Limb (tissue), 2 donors: Measurements from ENCODE around the gene RBSN.
"Not testable (repeated sequence)": the region's sequence is repeated elsewhere in the genome, so short reads cannot be mapped to it uniquely, and the experiment has no call there.

ENCODE experiments used
- DNase-seq, 2 donors: peaks; one replicate each; pipeline ENCODE4 v3.0.0-alpha.2; 2016; ENCODE audit errors: extremely low spot score in 2 of 2

The RBSN gene

DNA sequence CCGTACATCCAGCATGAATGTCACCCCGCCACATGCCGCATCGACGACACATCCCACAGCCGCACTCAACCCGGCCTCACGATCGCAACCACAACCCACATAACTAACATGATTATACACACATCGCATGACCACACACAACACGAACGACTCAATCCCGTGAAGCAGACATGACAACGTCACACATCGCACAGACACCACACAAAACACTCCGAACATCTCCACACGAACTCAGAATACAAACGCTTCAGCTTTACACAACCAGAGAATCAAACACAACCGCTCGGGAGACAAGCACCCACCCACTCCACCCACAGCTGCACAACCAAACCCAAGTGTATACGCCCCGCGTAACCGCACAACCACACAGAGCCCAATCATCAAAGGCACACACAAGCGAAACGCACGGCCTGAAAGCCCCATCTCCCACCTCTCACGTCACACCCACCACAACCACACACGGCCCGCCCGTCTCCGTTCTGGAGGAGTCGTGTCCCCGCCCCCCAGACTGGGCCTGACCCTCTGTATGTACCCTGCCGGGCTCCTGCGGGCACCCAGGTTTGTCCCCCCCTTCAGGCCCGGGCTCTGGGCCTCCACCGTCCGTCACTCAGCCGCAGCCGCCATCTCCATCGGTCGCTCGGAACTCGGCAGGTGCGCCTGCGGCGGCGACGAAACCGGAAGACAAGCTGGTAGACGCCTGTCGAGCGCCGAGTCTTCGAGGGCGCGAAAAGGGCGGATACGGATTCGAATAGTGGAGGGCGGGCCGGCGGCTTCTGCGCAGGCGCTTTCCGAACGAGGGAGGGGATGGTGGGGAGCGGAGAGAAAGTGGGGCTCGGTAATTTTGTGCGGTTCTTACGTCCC, at the start of gene RBSN:
Gene RBSN, minus strand, starts transcription at position 646 of the 861 bp plus-strand sequence. CDS start 3,028 bp downstream, outside the sequence.
- peak; percentile 95 to 97 for DNase-seq

DNA sequence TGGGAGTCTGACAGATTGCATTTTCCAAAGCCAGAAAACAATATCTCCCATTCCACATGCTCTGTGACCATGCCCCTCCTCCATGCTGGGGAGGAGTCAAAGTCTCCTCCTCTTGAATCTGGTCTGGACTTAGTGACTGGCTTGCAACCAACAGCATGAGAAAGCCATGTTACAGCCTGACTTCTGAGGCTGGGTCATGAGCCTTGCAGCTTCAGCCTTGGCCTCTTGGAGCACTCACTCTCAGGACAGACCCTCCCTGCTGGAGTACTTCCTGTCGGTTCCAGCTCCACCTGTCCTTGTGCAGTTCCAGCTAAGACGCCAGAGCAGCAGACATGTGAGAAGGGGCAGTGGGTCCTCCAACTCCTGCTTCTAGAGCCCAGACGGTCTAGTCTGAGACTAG, 49.7 kb upstream of the RBSN start:
- no peak for DNase-seq

DNA sequence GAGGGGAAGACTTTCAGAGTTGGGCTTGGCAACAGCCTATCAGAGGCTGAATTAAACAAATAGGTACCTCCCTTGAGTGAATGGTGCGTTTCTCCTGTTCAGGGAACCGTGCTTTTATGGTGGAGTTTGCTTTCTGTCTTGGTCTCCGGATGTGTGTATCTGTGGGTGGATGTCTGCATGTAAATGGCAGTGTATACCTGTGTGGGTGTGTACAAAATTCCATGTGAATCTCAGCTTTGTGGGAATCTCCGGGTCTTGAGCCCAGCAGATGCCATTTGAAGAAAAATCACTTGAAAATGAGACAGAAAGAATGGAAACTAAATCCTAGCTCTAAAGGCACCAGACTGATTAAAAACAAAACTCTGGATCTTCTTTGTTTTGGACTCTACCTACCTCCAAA, 37.9 kb upstream of the RBSN start:
- DNase-seq = not testable (repeated sequence)

DNA sequence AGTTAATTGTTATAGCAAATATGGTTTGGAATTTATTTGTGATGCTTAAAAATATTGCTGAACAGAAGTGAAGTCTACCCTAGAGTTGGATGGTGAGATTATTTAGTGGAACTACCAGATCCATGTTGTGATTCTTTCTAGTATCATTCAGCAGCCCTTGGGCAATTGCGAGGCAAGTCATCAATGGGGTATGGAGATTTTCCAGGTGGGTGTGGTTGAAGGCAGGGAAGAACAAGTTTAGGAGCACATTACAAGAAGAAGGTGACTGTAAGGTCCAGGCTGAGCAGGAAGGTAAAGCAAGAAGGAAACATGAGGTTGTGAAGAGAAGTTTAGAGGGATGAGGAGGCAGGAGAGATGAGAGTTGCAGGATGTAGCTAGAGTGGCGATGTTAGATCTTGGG, 36.0 kb upstream of the RBSN start:
- DNase-seq = not testable (repeated sequence)

DNA sequence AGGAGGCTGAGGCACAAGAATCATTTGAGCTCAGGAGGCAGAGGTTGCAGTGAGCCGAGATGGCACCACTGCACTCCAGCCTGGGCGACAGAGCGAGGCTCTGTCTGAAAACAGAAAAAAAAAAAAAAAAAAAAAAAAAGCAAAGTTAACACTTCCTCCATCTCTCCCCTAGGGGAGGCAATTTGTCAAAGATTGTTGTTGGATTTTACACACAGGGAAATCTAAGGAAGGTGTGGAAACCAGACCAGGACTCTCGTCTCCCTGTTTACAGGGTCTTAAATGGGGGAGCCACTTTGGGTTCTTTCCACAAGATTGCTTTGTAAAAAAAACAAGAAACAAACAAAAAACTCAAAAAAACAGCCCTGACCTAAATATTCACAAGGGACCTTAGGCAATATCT, 29.5 kb upstream of the RBSN start:
- not testable (repeated sequence) for DNase-seq

DNA sequence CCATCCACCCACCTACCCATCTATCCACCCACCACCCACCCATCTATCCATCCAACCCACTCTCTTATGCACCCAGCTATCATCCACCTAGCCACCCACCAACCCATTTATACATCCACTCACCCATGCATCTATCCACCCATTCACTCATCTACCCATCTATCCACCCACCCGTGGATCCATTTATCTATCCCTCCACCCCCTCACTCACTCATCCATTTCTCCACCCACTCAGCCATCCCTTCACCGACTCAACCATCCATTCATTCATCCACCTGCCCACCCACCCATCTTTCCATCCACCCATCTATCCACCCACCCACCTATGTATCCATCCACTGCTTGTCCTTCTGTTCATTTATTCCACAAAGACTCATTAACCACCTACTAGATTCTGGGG, 28.0 kb upstream of the RBSN start:
- DNase-seq = not testable (repeated sequence)

DNA sequence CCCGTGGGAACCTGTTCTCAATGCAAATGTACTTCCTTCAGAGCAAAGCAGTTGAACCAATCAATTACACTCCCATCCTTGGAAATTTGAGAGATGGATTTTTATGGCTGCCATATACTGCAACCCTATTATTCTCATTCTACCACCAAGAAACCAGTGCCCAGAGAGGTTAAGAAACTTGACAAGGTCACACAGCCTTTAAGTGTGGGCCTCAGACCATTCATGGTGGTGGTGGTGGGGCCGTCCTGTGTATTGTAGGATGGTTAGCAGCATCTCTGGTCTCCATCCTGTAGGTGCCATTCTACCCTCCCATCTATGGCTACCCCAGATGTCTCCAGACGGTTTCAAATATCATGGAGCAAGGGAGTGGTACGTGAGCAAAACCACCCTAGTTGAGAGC, 23.4 kb upstream of the RBSN start:
- no peak for DNase-seq

DNA sequence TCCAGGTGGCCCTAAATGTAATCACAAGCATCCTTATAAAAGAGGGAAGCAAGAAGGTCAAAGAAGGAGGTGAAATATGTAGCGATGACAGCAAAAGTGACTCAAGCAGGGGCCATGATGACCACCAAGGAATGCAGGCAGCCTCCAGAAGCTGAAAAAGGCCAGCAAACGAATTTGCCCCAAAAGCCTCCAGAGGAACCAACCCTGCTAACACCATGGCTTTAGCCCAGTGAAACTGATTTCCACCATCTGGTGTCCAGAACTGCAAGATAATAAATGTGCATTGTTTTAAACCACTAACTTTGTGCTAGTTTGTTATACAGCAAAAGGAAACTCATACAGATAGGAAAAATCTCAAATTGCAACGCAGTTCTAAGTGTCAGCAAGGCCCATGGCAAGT, 23.0 kb upstream of the RBSN start:
- DNase-seq = no peak

DNA sequence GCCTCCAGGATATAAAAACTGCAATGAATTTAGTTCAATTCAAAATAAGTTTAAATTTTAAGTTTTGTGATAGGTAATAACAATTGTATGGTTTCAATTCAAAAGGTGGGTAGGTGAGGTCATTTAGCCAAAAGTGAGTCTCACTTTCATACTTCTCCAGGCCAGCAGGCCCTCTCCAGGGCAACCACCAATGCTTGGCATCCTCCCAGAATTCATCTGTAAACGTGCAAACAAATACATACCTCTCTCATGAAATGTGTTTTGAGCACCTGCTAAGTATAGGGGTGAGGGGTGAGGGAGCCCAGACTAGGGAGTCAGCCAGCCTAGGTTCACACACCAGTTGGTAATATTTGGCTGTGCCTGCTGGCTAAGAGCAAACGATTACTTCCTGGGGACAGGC, 22.0 kb upstream of the RBSN start:
- no peak for DNase-seq

DNA sequence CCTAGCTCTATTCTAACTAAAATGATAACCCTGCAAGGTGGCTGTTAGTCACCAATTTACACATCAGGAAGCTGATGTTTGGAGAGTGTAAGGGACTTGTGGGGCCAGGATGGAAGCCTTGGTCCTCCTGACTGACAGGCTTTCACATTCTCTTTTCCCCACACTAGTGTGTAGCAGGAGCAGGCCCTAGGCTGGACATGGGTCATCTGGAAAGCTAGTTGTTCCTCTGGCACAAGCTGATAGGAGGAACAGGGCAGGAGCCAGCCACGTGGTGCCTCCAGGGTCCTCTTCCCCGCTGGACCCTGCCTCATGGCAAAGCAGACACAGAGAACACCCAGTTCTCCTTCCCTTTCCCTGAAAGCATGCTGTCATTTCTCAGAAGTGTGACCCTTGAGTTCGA, 18.1 kb upstream of the RBSN start:
- DNase-seq = no peak

DNA sequence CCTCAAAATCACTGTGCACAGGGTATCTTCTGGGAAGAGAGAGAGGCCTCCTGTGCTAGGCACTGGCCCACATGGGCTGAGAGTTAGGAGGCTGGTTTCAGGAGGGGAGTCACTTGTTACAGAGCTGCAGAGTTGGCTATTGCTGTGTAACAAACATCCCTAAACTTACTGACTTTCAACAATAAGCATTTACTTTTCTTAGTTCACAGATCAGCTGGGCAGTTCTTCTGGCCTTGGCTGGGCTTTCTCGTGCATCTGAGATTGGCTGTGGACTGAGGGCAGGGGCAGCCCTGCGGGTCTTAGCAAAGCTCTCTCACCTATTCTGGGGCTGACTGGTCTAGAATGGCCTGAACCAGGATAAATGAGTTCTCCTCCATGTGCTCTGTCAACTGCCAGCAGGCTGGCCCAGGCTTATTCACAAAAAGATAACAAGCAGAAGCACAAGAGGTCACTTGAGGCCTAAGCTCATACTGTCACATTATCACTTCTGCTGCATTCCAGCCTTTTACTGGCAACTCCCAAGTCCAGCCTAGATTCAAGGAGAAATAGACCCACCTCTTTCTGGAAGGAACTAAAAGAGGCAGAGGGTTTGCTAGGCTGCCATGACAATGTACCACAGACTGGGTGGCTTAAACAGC, 17.2 kb upstream of the RBSN start:
- DNase-seq = no peak

DNA sequence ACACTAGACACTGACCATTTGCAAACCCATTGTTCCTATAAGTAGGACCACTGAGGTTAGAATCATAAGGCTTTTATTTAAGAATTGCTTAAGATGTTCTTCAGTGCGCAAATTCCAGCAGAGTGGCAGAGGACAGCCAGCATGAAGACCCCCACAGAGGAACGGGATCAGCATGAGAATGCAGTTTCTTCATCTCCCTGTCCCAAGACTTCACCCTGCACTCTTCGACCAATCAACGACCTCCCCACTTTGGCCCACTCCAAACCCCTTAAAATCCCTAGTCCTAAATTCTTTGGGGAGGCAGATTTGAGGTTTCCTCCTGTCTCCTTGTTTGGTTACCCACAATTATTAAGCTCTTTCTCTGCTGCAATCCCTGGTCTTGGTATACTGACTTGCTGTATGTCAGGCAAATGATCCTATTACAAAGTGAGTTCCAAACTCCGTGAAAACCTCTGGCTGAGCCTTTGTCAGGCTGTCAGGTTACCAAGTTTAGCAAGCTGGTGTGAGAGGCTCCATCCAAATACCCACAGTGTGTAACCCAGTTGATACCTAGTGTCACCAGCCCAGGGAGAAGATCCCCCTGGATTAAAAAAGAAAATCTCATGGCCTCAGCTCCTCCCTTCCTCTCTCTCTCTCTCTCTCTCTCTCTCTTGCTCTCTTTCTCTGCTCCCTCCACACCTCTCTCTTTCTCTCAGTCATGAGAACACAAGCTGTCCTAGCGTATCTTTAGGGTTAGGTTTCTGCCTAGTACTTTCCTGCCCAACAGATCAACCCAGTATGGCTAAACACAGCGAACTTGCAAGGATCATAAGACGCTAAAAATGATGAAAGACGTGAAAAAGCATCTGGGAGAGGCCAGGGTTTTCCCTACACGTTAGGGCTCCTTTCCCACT, 15.8 kb upstream of the RBSN start:
- DNase-seq = no peak

DNA sequence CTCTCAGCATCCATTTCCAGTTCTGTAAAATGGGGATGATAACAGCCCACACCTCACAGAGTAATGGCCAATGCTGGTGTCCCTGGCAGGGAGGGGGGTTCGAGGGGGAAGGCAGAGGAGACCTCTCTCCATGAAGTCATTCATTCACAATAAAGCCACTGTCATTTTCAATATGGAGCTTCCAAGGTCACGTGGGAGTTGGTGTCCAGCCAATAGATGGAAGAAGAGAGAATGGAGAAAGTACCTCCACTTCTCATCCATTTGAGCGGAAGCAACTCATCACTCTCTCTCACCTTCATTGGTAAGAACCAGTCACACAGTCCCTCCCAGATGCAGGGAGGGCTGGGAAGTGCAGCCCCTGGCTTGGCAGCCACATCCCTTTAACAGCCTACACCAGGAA, 14.9 kb upstream of the RBSN start:
- DNase-seq = no peak

DNA sequence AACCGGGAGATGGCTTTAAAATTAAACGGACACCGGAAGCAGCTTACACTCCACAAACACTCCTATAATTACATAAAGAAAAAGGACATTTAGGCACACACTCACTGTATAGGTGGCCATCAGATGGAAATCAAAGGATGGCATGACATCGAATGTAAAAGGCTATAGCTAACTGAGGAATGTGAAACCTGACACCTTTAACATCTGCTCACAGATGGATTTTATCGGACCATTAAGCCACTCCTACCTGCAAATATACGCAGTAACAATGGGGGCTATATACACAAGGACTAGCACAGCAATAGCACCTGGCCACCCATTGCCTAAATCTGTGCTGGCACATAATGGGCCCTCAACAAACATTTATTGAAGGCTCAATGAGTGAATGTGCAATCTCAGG, 14.5 kb upstream of the RBSN start:
- DNase-seq = no peak

DNA sequence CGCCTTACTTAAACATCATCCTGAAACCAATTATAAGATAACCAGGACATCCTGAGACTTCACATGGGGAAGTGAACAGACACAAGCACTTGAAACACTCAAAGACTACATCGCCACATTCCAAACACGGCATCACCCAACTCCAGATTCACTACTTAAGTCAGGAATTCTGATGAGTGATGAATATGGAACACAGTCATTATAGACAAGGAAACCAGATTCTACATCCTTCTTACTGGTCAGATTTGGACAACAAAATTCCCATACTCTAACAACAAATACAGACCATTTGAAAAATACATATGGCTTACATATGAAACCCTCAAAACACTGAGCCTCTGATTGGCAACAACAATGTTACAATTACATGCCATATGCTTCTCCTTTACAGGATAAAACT, 13.1 kb upstream of the RBSN start:
- no peak for DNase-seq

DNA sequence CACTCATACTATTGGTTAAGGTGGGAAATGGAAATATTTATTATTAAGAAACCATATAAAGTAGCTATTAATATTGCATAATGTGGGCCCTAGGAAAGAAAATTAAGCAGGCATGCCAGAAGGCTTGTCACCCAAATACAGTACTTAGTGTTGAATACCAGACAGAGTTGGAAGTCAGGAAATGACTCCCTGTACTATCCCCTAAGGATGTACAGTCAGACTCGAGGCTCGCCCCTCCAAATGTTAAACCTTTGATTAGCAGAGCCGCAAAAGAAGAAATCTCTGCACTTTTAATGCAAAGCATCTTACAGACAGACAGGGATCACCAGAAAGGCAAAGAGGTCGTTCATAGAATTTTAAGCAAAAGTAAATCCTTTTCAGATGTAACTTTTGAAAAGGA, 11.3 kb upstream of the RBSN start:
- no peak for DNase-seq

DNA sequence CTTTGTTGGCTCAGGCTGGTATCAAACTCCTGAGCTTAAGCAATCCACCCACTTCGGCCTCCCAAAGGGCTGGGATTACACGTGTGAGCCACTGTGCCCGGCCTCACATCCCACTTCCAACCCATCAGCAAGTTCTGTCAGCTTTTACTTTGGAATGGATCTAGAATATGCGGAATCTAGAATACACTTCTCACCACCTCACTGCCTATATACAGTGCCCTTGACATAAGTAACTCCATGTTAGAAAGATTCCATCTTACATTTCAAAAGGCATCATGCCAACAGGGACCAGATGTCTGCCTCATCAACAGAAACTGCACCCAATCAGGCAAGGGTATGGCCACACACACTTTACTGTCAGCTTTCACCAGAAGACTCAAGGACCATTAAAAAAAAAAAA, 9.9 kb upstream of the RBSN start:
- DNase-seq = no peak

DNA sequence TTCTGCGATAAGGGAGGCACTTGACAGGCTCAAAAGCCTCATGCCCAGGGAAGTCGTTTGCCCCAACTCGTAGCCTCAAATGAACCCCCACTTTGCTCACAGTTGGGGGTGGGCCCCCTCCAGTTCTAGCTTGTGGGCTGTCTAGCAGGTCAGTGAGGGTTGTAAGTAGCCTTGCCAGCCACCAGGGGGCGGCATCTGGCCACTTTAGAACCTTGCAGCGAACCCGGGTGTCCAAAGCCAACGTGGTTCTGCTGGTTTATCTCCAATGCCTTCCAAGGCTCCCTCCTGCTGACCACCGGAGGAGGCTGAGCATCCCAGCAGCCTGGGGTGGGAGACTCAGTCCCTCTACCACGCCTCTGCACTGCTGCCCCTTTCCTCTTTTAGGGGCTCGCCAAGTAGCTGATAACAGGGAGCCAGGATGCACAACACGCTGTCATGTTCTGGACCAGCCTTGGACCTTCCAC, 9.2 kb upstream of the RBSN start:
- peak; percentile 27 to 82 for DNase-seq

DNA sequence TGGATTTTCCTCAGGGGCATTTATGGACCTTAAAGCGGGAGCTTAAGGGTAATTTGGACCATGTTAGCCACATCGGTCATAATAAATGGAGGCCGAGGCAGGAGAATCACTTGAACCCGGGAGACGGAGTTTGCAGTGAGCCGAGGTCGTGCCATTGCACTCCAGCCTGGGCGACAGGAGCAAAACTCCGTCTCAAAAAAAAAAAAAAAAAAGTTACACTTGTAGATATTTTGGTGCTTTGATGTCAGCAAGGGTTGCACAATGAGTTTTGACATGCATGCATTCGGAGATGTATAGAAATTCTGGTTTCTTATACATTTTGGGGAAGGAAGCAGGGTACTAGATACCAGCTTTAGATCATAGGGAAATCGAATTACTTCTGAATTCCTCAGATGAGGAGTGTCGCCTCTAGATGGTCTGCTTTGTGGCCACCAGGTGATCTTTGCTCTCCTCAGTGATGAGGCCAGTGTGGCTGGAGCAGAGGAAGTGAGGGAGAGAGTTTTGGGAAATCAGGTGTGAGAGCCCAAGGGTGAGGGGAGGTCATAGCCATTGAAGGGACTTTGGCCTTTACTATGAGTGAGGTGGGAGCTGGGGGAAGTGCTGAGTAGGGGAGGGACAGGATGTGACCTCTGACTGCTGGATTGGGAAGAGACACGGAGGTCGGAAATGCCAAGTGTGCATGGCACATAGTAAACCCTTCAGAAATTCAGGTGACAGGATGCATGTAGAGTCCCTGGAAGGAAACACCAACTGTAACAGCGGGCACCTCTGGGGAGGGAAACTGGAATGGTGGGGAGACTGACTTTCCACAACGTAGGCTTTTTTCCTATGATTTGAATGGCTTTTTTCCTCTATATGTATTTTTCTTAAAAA, 8.4 kb upstream of the RBSN start:
- no peak for DNase-seq

DNA sequence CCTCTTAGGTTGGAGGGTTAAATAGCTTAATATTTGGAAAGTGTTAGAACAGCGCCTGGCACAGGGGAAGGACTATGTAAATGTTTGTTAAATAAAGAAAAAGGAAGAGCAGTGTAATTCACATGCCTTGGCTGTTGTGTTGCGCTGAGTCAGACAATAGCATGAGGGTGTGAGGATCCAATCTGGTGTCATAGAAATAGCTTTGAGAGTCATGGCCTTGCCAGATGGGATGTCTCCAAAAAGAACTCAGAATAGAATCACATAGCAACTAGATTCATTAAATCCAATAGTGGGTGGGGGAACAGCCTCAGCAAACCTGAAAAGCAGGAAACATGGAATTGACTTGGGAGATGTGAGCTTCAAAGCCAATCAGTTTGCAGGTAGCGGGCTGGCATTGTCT, 3.9 kb upstream of the RBSN start:
- no peak for DNase-seq

DNA sequence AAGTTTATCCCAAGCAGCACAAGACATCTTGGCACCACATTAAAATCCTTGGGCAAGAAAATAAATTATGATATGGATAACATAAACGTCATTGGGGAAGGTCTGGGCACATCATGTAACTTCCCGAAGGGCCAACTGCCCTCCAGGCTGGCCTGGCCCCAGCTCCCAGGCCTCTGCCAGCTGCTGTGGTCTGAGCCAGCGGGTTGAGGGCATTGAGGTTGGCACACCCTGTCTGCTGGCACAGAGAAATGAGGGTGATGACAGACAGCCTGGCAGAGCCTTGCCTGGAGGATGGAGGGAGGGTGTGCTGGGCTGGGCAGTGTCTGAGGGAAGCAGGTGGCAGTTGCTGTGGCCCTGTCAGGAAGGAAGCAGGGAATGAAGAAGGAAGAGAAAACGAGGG, 3.3 kb upstream of the RBSN start:
- no peak for DNase-seq
